NOMO-1 treated with dmso at 0.1 percent for 144 hours (cell line): ENCODE data around the gene RIC3.

Source experiments
- DNase-seq: peaks from one replicate; lab custom pipeline; 2025; ENCODE audit not compliant: unreplicated experiment; lab: John Stamatoyannopoulos, UW

RIC3 gene

GRCh38 chr11:8069771-8070170, 99.1 kb downstream of the RIC3 start:
- DNase-seq: no peak

DNA sequence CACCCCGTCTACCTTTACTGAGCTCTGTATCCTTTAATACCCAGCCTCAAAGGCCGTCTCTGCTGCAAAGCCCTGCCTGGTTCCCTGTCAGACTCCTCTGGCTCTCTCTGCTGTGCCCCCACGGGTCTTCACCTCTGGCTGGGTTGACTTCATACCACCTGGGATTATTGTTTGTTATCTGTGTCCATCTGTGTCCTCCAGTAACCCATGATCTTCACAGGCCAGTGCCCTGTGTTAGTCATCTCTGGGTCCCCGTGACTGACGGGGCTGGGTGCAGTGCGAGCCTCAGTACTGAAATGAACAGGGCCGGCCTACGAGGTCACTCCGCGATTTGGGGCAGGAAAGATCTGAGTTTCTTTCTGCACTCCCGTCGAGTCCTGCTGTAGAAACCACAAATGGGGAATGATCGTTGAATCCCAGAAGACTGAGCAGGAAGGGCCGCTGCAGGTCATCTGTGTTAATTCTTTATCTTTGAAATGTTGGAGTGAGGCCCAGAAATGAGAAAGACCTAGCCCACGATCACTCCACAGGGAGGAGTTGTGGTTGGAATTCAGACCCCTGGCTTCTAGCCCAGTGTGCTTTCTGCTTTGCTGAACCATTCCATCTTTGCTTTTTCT, 100.1 kb downstream of the RIC3 start:
- no peak for DNase-seq

- no peak for DNase-seq
Observed at GRCh38 chr11:8067929-8068575, 100.8 kb downstream of the RIC3 start.

DNA sequence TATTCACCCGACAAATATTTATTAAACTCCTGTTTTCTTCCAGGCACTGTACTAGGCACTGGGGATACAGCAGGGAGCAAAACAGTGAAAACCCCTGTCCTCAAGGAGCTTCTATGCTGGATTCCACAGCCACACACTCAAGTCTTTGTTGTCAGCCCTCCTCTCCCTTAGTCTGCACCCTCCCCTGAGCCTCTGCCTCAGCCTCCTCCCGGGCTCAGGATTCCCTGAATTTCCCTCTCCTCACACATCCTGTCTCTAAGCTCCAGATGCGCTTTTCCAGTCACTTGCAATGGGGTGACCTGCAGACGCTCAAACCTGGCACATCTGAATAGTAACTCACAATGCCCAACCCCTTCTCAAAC, 101.3 kb downstream of the RIC3 start:
- DNase-seq: no peak

- DNase-seq: no peak
Observed at GRCh38 chr11:8066911-8067455, 101.8 kb downstream of the RIC3 start.

DNA sequence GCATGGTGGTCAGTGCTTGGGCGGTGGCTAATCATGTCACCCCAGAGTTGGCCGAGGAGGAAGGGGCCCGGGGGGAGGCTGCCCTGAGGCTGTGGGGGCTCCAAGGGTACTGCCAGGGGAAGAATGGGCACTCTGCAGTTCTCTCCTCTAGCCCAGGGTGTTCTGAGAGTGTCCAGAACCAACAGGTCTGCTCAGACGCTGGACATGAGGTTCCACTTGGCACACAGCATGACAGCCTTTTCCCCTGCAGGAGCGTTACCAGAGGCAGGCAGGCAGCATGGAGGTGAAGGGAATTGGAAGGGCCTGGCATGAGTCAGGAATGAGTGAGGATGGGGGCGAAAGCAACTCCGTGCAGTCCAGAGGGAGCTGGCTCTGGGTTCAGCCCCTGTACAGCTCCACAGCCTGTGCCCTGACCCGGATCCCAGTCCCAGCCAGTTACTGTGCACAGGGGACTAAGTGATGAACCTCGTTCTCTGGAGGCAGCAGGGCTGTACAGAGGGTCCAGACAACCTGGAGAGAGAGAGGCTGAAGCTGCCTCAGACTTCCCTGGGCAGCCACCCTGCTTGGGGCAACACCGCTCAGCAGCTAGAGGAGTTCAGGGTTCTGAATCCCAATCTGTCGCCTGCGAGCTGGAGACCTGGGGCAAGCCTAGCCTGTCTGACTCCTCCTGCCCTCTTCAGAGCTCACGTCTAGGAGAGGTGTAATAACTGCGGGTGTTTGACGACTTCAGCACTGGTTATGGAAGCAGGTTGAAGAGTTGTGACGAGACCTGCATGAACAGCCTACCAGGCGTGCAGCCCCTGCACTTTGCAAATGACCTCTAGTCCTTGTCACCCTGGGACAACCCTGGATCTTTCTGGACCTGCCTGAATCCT, 102.6 kb downstream of the RIC3 start:
- no peak for DNase-seq

DNA sequence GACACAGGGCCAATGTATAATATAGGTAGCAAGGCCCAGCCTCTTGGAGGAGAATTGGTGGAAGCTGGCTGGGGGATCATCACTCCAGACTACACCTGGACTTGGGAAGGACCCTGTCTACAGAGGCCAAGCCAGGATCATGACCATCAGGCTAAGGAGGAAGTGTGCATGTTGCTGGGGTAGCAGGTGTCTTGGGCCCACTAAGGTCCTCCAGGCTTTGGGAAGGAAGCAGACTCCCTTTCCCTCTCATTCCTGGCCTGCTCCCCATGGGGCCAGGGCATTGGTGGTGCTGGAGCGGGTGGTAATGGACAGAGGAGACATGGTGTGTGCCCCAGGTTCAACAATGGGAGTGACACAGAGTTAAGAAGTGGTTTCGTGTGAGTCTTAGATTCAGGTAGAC, 103.8 kb downstream of the RIC3 start:
- DNase-seq: no peak

DNA sequence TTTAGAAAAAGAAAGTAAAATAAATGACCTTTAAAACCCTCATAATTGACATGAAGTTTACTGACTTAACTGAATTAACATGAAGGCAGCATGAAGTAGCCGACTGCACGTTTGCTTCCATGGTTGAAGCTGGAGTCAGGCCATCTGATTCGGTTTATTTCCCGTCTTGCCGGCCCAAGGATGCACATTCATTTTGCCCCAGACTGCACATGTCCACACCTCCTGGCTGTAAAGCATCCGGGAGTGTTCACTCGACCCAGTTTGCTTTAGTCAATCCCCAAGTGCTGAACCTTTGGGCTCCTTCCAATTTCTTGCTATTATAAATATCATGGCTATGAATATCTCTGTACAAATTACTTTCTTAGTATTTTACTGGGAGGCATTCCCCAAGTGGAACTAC, 105.5 kb downstream of the RIC3 start:
- DNase-seq: no peak

DNA sequence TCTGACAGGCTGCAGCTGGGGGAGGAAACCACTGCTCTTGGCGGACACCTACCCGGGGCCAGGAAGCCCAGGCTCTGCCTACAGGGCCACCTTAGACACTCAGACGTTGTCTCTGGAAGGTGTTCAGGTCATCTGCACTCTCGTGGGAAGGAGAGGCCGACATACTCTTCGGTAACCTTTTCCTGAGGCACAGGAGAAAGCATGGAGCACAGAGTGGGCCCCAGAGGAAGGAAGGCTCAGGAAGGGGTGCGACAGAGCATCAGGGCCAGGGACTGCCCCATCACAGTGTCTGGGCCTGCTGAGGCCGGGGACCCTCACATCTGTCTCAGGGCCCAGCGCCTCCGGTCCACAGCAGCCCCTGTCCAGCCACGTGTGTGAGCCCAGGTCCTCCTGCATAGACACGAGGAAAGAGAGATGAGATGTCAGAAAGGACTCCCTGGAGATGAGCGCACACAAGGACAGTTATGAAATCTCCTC, 106.0 kb downstream of the RIC3 start:
- DNase-seq: no peak

DNA sequence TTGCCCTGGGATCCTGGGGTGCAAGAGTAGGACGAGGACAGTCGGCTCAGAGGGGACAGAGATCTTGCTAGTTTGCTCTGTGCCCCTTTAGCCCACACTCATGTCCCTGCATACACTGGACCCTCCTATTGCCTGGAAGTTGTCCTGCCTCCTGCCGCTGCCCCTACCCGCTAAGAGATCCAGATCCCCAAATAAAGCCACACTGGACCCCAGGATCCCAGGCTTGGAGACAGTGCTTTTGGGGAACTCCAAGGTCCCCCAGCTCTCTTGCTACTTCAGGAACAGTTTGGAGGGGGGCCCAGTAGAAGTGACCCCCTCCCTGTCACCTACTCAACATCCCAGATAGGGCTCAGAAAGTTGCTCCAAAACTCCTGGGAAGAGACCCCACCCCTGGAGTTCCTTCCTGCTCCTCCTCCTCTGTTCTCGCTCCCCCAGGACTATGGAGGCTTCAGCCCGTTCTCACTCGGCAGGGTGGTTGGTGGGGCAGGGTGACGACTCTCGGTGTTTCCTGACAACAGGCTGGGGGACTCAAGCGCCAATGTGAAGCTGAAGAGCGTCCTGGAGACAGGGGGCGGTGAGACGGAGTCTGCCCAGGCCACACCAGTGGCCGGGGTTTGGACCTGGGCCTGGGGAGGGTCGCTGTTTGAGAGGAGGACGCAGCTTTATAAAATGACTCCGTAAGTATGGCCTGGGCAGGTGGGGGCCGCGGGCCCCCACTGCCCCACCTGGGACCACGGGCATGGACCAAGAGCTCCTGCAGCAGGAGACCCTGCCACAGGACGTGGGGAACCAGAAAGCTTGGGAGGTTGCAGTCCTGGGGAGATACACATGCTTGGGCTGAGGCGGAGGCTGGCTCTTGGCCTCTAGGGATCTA, 107.0 kb downstream of the RIC3 start:
- DNase-seq: no peak

DNA sequence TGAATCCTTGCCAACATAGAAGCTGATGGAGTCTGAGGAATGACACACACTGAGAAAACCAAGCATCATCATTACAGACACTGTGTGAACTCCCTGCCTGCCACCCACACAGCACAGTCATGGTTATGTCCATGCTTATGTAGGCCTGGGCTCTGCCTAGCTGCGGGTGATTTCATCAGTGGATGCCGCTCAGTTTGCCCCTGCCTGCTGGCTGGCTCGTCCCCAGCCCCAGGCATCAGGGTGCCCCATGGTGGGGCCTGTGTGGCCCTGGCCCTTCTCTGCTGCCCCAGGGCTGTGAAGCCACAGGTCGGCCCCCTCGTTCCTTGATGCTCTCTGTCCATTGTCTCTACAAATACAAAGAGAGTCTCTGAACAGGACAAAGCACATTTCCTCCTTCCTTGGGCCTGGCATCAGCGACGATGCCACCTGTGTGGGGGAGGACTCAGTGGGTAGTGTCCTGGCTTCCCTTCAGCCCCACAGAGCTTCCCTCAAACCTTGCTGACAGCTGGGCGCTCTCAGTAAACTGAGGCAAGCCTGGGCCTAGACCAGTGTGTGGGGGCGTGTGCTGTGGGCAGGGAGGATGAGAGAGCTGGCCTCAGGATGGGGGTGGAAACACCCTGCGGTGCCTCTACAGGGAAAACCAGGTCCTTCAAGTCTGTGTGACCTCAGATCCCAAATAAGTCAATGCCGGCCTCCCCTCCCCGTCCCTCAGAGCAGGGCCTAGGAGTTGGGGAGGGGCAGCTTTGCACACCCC, 107.8 kb downstream of the RIC3 start:
- no peak for DNase-seq

GRCh38 chr11:8060146-8060719, 108.6 kb downstream of the RIC3 start:
- DNase-seq: no peak

DNA sequence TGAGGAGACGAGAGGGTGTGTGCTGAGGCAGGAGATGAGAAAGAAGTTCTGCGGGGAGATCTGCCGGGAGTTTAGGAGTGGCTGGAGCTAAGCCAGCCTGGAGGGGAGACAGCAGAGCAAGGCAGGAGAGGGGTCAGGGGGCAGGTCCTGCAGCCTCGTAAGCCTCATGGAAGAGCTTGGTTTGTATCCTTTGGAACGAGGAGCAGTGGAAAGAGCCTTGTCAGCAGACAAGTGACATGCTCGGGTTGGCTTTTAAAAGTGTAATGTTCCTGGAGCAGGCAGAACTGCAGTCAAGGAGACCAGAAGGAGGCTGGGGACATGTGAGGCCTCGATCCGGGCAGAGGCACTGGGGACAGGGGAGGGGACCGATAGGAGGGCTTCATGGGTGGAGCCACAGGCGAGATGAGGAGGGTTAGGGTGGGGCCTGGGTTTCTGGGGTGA, 109.2 kb downstream of the RIC3 start:
- DNase-seq: no peak

- no peak for DNase-seq
Observed at GRCh38 chr11:8059030-8059429, 109.8 kb downstream of the RIC3 start.

GRCh38 chr11:8058216-8058615, 110.6 kb downstream of the RIC3 start:
- DNase-seq: no peak

DNA sequence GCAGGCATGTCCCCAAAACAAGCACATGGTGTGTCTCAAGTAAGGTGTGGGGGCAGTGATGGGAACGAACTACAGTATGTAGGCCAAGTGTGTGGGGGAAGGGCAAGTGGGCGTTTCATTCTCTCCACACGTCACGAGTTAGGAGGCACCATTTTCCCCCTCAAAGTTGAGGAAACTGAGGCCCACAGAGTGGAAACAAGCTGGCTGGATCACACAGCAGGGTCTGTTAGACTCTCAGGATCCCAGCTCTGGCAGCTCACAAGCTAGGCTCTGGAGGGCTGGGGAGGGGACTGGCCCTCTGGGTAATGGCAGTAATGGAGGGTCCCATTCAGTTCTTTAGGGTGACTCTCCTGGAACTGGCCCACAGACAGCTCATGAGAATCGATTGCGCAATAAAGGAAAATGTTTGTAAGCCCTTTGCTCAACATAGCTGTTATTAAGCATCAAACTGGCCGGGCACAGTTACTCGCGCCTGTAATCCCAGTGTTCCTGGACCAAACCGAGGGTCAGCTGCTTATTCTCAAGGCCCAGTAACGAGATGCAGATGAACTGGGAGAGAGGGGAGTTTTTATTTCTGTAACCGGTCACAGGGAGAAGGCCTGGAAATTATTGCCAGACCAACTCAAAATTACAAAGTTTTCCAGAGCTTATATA, 111.9 kb downstream of the RIC3 start:
- DNase-seq: no peak
